CD4-positive, alpha-beta memory T cell (primary cell): Measurements from ENCODE around the gene SPTSSB. TPM values are rescaled to one million over a fixed set of nuclear protein-coding genes. Genes with fewer than 3 reads are reported as not detected.

ENCODE experiments used
- CTCF ChIA-PET: fragments of 350-600 bp; sonication (Branson Sonifier 250); formaldehyde crosslinking; loops from one replicate; lab custom pipeline; 2021; ENCODE audit warnings: inconsistent platforms; ENCODE audit not compliant: partially characterized antibody; lab: Charles Lee
- POLR2A ChIA-PET: fragments of 350-600 bp; sonication (Branson Sonifier 250); formaldehyde crosslinking; loops from one replicate; lab custom pipeline; 2021; ENCODE audit not compliant: partially characterized antibody; lab: Charles Lee
- DNase-seq, 5 donors: peaks; one replicate each; pipeline versions ENCODE4 v3.0.0 to v3.0.0-alpha.2; 2020 to 2022; ENCODE audit warnings: mixed read lengths in 1 of 5
- H3K27ac ChIP-seq: one replicate; pipeline ENCODE4 v1.7.0; 2013; ENCODE audit warnings: low read depth, low read length
- H3K27me3 ChIP-seq: 2 replicates; pipeline ENCODE4 v1.7.0; 2013; ENCODE audit warnings: mild to moderate bottlenecking, low read length, moderate library complexity; ENCODE audit not compliant: insufficient read depth
- H3K36me3 ChIP-seq: 2 replicates; pipeline ENCODE4 v1.7.0; 2013; ENCODE audit warnings: mild to moderate bottlenecking, low read length, moderate library complexity; ENCODE audit not compliant: insufficient read depth
- H3K4me1 ChIP-seq: 2 replicates; pipeline ENCODE4 v1.7.0; 2013; ENCODE audit warnings: mild to moderate bottlenecking, low read length, moderate library complexity; ENCODE audit not compliant: insufficient read depth
- H3K4me3 ChIP-seq, 2 donors: one replicate each; pipeline ENCODE4 v1.7.0; 2013; ENCODE audit warnings: low read length in 2 of 2, mild to moderate bottlenecking in 1 of 2
- H3K9me3 ChIP-seq, 2 donors: one replicate each; pipeline ENCODE4 v1.7.0; 2013; ENCODE audit warnings: low read length in 2 of 2, control low read depth in 1 of 2; ENCODE audit not compliant: control insufficient read depth in 1 of 2
- H3K27ac Mint-ChIP-seq, 7 donors: one replicate each; pipeline ENCODE4 v1.8.0; 2020 to 2021; ENCODE audit warnings: mixed read lengths in 7 of 7, mild to moderate bottlenecking in 6 of 7, inconsistent platforms in 3 of 7, moderate library complexity in 3 of 7
- H3K27me3 Mint-ChIP-seq, 2 donors: one replicate each; pipeline ENCODE4 v1.8.0; 2020 to 2021; ENCODE audit warnings: mixed read lengths in 2 of 2
- H3K36me3 Mint-ChIP-seq, 2 donors: one replicate each; pipeline ENCODE4 v1.8.0; 2020 to 2021; ENCODE audit warnings: mixed read lengths in 2 of 2, inconsistent platforms in 1 of 2, mild to moderate bottlenecking in 1 of 2
- H3K4me1 Mint-ChIP-seq, 4 donors: one replicate each; pipeline ENCODE4 v1.8.0; 2020 to 2021; ENCODE audit warnings: mixed read lengths in 4 of 4, mild to moderate bottlenecking in 1 of 4
- H3K4me3 Mint-ChIP-seq, 8 donors: one replicate each; pipeline ENCODE4 v1.8.0; 2020 to 2021; ENCODE audit warnings: mixed read lengths in 8 of 8, mild to moderate bottlenecking in 7 of 8, moderate library complexity in 6 of 8, inconsistent platforms in 3 of 8
- H3K9me3 Mint-ChIP-seq, 8 donors: one replicate each; pipeline ENCODE4 v1.8.0; 2020 to 2021; ENCODE audit warnings: mixed read lengths in 8 of 8, mild to moderate bottlenecking in 5 of 8, inconsistent platforms in 3 of 8, moderate library complexity in 1 of 8
- intact Hi-C: fragments of 100-400 bp; cut with micrococcal nuclease; formaldehyde crosslinking; loops from one replicate; pipeline ENCODE4 v1.15.1; 2023
- polyA plus RNA-seq, 2 donors: library from polyadenylated mRNA; unstranded; fragments of 300-500 nt; fragmentation: Illumina TruSeq; gene quantifications; one replicate each; pipeline ENCODE4 v1.2.3, GENCODE V29; 2021
- total RNA-seq, 2 experiments: library from RNA; stranded (reverse); gene quantifications; one replicate each; pipeline ENCODE4 v1.2.3, GENCODE V29; 2021

Gene SPTSSB
- total and polyA plus RNA-seq, 4 experiments from 2014 or later, result 0.08 to 0.79 TPM; not detected in 2

DNA sequence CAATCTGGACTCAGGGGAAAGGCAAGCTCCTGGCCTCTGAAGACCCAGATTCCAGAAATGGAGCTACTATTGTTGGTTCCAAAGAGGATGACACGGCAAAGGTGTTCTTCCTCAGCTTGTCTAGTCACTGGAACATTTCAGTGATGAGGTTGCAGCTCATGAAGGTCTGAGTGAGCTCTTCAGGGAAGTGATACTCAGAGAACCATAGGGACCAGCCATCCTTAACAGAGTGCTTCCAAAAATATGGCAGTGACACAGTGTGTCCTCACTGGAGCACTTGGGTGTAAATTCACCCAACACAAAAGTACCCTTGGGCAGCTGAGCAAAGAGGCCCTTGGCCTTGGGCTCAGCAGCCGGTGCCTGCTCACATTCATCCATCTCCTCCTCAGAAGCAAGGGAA, 46.3 kb downstream of the SPTSSB start:
- Mint-ChIP-seq H3K36me3 (peaks cover 0 to 1% of the 10 kb centered on the region in 2 donors), H3K27me3 (peaks cover 1 to 2% of the 10 kb centered on the region in 2 donors), H3K9me3 (peaks cover 0 to 14% (median 8%) of the 10 kb centered on the region in 8 donors), H3K4me1 (peaks cover 0 to 9% (median 1%) of the 10 kb centered on the region in 4 donors), H3K27ac (no peak overlapping the region), H3K4me3 (no peak overlapping the region)
- DNase-seq, result no peak
- ChIA-PET POLR2A (no interaction called here), CTCF (interaction anchor here (1.1 kb wide), 1 partner anchor 18 kb away, joined by 3 read pairs; no protein-coding TSS in a partner anchor)
- Histone ChIP-seq H3K27me3 (no peaks in the 10 kb centered on the region), H3K9me3 (no peaks in the 10 kb centered on the region), H3K27ac (no peak overlapping the region), H3K4me1 (no peaks in the 10 kb centered on the region), H3K36me3 (no peaks in the 10 kb centered on the region), H3K4me3 (no peak overlapping the region)
- intact Hi-C loops, result no loop called here

DNA sequence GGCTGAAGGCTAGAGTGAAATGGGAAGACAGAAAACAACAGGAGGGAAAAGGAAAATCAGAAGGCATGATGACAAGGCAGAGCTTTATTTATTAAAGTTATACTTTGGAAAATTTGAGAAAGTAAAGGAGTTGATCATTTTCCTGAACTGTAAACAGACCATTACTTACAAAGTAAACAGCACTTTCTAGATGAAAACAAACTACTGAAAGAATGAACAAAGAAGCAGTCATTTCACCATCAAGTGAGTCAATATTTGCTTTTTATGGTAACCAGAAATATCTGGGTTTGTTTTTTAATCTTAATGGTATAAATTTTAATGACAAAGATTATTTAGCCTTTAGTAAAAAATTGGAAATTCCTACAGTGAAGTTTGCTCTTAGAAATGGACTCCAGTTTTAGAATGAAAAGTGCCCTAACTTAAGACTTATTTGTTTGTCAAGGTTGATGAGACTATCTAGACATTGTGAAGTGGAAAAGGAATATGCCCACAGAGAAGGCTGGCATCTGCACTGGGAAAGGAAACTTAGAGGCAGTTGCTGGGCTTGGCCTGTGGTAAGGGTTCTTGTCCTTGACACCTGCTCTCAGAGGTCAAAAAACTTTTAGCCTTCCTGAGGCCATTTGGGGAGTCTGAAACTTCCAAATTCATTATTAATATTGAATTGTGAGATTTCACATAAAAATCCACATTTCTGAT, 47.2 kb downstream of the SPTSSB start:
- Histone ChIP-seq H3K4me1 (no peaks in the 10 kb centered on the region), H3K4me3 (no peak overlapping the region), H3K9me3 (no peaks in the 10 kb centered on the region), H3K36me3 (no peaks in the 10 kb centered on the region), H3K27ac (no peak overlapping the region), H3K27me3 (no peaks in the 10 kb centered on the region)
- ChIA-PET POLR2A (no interaction called here), CTCF (interaction anchor here (1.1 kb wide), 1 partner anchor 17 kb away, joined by 3 read pairs; no protein-coding TSS in a partner anchor)
- Mint-ChIP-seq H3K27ac (peak overlapping the region in 1 of 7 donors; percentile 4), H3K4me1 (peaks cover 0 to 9% (median 1%) of the 10 kb centered on the region in 4 donors), H3K4me3 (no peak overlapping the region), H3K36me3 (peaks cover 0 to 1% of the 10 kb centered on the region in 2 donors), H3K9me3 (peaks cover 0 to 18% (median 10%) of the 10 kb centered on the region in 8 donors), H3K27me3 (peaks cover 0 to 3% of the 10 kb centered on the region in 2 donors)
- no peak for DNase-seq
- intact Hi-C loops, result no loop called here

DNA sequence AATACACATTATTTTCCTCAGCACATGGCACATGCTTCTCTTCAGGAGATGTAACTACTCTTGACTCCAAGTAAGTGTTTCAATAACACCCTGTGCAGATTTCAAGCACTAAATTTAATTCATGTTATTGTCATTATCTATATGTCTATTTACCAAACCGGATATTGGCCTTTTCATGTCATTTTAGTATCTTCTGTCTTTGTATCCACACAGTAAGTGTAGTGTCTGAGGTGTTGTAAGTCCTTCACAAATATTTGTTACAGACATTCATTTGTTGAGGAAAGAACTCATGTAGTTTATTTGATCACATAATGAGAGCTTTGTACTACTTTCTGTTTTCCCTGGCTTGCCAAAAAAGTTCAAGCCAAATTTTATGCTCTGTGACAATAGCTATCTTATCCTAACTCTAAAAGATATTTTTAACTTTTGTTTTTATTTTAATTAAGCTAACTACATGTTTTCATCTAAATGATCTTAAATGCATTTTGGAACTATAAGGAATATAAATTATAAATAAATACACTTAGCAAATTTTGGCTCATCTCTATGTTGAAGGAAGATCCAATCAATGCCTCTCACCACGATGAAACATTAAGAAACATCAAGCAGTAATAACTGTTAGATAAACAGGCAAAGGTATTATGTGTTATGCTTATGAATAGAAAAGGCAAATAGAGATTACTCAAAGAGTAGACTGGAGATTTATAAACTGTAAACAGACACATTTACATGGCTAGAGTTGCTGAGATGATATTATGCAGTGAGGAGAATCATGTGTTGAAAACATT, 48.3 kb downstream of the SPTSSB start:
- peaks cover 0 to 1% of the 10 kb centered on the region in 2 donors for H3K36me3 Mint-ChIP-seq
- no peaks in the 10 kb centered on the region for H3K4me1 ChIP-seq
- ChIA-PET POLR2A (no interaction called here), CTCF (no interaction called here)
- no peak overlapping the region for H3K27ac Mint-ChIP-seq
- H3K4me3 ChIP-seq, result no peak overlapping the region
- H3K9me3 ChIP-seq, result no peaks in the 10 kb centered on the region
- H3K4me1 Mint-ChIP-seq, result peaks cover 0 to 10% (median 3%) of the 10 kb centered on the region in 4 donors
- no peak for DNase-seq
- intact Hi-C loops, result no loop called here
- H3K27me3 Mint-ChIP-seq, result peaks cover 0 to 2% of the 10 kb centered on the region in 2 donors
- peaks cover 0 to 18% (median 10%) of the 10 kb centered on the region in 8 donors for H3K9me3 Mint-ChIP-seq
- no peaks in the 10 kb centered on the region for H3K36me3 ChIP-seq
- H3K4me3 Mint-ChIP-seq, result no peak overlapping the region
- no peak overlapping the region for H3K27ac ChIP-seq
- no peaks in the 10 kb centered on the region for H3K27me3 ChIP-seq

DNA sequence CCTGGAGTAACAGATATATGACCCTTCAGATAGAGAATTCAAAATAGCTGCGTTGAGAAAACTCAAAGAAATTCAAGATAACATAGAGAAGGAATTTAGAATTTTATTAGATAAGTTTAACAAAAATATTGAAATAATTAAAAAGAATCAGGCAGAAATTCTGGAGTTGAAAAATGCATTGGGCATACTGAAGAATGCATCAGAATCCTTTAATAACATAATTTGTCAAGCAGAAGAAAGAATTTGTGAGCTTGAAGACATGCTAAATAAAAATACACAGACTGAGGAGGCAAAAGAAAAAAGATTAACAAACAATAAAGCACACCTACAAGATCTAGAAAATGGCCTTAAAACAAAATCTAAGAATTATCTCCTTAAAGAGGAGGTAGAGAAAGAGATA, 50.5 kb downstream of the SPTSSB start:
- Mint-ChIP-seq H3K27me3 (peaks cover 0 to 2% of the 10 kb centered on the region in 2 donors), H3K4me3 (no peak overlapping the region), H3K36me3 (peaks cover 0 to 1% of the 10 kb centered on the region in 2 donors), H3K9me3 (peaks cover 0 to 18% (median 10%) of the 10 kb centered on the region in 8 donors), H3K4me1 (peaks cover 0 to 21% (median 5%) of the 10 kb centered on the region in 4 donors), H3K27ac (no peak overlapping the region)
- Histone ChIP-seq H3K36me3 (no peaks in the 10 kb centered on the region), H3K4me3 (no peak overlapping the region), H3K9me3 (no peaks in the 10 kb centered on the region), H3K27me3 (no peaks in the 10 kb centered on the region), H3K27ac (no peak overlapping the region), H3K4me1 (no peaks in the 10 kb centered on the region)
- CTCF ChIA-PET, result interaction anchor here (0.8 to 1.4 kb wide), 4 partner anchors 10 to 31 kb away, joined by 3 read pairs; no protein-coding TSS in a partner anchor
- intact Hi-C loops, result no loop called here
- no peak for DNase-seq
- POLR2A ChIA-PET, result no interaction called here

DNA sequence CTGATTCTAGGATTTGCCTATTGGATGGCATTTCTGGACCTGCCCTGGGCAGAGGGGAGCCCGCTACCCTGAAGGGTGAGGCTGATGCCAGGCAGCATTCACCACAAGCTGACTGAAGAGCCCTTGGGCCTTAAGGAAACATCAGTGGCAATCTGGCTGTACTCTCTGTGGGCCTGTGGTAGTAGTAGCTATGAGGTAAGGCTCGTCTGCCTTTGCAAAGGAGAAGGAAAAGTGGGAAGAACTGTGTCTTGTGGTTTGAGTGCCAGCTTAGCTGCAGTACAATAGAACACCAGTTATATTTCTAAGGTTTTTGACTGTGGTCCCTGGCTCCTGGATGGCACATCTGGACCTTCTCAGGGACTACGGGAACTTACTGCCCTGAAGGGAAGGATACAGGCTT, 51.5 kb downstream of the SPTSSB start:
- Mint-ChIP-seq H3K36me3 (peaks cover 0 to 1% of the 10 kb centered on the region in 2 donors), H3K4me1 (peaks cover 0 to 22% (median 8%) of the 10 kb centered on the region in 4 donors), H3K27me3 (peaks cover 0 to 2% of the 10 kb centered on the region in 2 donors), H3K27ac (no peak overlapping the region), H3K4me3 (no peak overlapping the region), H3K9me3 (peaks cover 0 to 18% (median 10%) of the 10 kb centered on the region in 8 donors)
- no peaks in the 10 kb centered on the region for H3K36me3 ChIP-seq
- H3K4me1 ChIP-seq, result no peaks in the 10 kb centered on the region
- CTCF ChIA-PET, result interaction anchor here (1.4 kb wide), 1 partner anchor 15 kb away, joined by 3 read pairs; no protein-coding TSS in a partner anchor
- no peak overlapping the region for H3K27ac ChIP-seq
- no peaks in the 10 kb centered on the region for H3K9me3 ChIP-seq
- DNase-seq, result no peak
- POLR2A ChIA-PET, result no interaction called here
- H3K4me3 ChIP-seq, result no peak overlapping the region
- intact Hi-C loops, result no loop called here
- no peaks in the 10 kb centered on the region for H3K27me3 ChIP-seq

DNA sequence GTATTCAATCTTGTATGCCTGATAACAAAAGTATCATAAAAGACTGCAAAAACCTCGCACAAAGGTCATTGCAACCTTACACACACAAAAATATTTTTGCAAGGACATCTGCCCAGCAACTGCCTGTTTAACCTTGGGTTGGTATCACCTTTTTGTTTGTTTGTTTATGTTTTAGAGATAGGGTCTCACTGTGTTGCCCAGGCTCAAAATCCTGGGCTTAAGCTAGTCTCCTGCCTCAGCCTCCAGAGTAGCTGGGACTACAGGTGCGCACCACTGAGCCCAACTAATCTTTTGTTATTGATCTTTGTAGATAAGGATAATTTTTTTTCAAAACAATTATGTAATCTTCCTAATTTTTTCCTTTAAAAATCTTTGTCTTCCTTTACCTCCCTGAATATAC, 54.2 kb downstream of the SPTSSB start:
- Mint-ChIP-seq H3K36me3 (peaks cover 0 to 1% of the 10 kb centered on the region in 2 donors), H3K9me3 (peaks cover 0 to 18% (median 9%) of the 10 kb centered on the region in 8 donors), H3K4me3 (no peak overlapping the region), H3K4me1 (peaks cover 15 to 49% (median 27%) of the 10 kb centered on the region in 4 donors), H3K27me3 (peaks cover 0 to 2% of the 10 kb centered on the region in 2 donors), H3K27ac (peak overlapping the region in 1 of 7 donors; percentile 68)
- ChIA-PET POLR2A (no interaction called here), CTCF (interaction anchor here (1.0 to 1.6 kb wide), 3 partner anchors 9 to 43 kb away, joined by 3 to 4 read pairs (median 3); no protein-coding TSS in a partner anchor)
- no peaks in the 10 kb centered on the region for H3K9me3 ChIP-seq
- peaks cover 18% of the 10 kb centered on the region for H3K4me1 ChIP-seq
- H3K4me3 ChIP-seq, result no peak overlapping the region
- no peaks in the 10 kb centered on the region for H3K36me3 ChIP-seq
- no peak overlapping the region for H3K27ac ChIP-seq
- no peaks in the 10 kb centered on the region for H3K27me3 ChIP-seq
- intact Hi-C loops, result no loop called here
- no peak for DNase-seq
